AG09319 (cell line): Measurements from ENCODE around the gene KSR1.

Experiments
- DNase-seq: peaks from one replicate; pipeline ENCODE4 v3.0.0-alpha.2; 2010; ENCODE audit warnings: low read depth; ENCODE audit errors: extremely low read depth
- TF ChIP-seq, protein P1 (sequence below): IDR thresholded peaks from 2 replicates; pipeline ENCODE4 v1.5.1; 2011; ENCODE audit warnings: low read depth, mild to moderate bottlenecking, inconsistent platforms, low read length, moderate library complexity

Gene KSR1

DNA sequence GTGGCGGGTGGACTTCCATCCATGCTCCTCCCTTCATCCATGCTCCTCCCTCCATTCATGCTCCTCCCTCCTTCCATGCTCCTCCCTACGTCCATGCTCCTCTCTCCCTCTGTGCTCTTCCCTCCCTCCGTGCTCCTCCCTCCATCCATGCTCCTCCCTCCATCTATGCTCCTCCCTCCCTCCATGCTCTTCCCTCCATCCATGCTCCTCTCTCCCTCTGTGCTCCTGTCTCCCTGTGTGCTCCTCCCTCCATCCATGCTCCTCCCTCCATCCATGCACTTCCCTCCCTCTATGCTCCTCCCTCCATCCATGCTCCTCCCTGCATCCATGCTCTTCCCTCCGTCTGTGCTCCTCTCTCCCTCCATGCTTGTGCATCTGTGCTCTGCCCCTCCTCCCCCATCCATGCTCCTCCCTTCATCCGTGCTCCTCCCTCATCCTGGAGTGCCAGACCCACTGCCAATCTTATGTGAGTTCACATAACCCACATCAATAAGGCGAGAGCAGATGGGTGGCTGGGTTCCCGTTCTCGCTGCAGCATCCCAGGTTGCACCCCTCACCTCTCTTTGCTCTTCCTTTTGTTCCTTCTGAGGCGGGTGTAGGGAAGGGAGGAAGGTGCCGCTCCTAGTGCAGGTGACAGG is 22.8 kb downstream of the KSR1 start:
- DNase-seq, result no peak
- TF ChIP-seq, protein P1, sequence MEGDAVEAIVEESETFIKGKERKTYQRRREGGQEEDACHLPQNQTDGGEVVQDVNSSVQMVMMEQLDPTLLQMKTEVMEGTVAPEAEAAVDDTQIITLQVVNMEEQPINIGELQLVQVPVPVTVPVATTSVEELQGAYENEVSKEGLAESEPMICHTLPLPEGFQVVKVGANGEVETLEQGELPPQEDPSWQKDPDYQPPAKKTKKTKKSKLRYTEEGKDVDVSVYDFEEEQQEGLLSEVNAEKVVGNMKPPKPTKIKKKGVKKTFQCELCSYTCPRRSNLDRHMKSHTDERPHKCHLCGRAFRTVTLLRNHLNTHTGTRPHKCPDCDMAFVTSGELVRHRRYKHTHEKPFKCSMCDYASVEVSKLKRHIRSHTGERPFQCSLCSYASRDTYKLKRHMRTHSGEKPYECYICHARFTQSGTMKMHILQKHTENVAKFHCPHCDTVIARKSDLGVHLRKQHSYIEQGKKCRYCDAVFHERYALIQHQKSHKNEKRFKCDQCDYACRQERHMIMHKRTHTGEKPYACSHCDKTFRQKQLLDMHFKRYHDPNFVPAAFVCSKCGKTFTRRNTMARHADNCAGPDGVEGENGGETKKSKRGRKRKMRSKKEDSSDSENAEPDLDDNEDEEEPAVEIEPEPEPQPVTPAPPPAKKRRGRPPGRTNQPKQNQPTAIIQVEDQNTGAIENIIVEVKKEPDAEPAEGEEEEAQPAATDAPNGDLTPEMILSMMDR, result no peak

DNA sequence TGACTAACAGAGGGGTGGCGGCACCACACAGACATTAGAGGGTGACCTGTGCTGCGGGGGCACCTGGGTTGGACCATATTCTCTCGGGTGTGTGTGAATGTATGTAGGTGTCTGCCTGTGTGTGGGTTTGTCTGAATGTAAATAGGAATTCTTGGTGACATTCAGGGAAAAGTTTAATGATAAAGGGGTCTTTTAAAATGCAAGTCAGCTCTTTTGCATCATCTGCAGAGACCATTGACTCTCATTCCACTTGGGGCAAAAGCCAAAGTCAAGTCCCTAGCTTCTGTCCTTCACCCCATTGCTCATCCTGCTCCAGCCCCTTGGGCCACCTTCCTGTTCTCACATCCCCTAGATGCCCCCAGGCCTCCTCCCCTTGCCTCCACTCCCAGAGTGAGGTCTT is 23.6 kb downstream of the KSR1 start:
- TF ChIP-seq, protein P1, result no peak

GRCh38 chr17:27480699-27481098 is 24.5 kb downstream of the KSR1 start:
- TF ChIP-seq, protein P1, result no peak

More for the DNA sequence above, 23.6 kb downstream of the KSR1 start:
- no peak for DNase-seq

DNA sequence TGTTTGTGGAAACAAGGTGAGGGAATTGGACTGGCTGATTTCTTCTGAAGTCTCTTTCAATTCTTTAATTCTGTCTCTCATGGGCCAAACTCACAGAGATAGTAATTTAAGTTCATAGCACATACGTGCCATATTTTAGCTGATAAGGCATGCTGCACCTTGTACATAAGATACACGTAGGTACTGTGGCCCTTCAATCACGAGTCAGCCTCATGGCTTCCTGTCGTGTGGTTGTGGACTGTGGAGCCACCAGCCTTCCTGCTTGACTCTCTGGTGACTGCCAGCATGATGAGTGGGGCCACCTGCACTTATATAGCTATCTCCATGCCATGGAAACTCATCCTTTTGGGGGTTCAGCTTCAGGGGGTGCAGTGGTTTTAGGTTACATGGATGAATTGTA is 25.1 kb downstream of the KSR1 start:
- TF ChIP-seq, protein P1, result no peak
- no peak for DNase-seq

More at GRCh38 chr17:27480699-27481098, 24.5 kb downstream of the KSR1 start:
- DNase-seq, result no peak

DNA sequence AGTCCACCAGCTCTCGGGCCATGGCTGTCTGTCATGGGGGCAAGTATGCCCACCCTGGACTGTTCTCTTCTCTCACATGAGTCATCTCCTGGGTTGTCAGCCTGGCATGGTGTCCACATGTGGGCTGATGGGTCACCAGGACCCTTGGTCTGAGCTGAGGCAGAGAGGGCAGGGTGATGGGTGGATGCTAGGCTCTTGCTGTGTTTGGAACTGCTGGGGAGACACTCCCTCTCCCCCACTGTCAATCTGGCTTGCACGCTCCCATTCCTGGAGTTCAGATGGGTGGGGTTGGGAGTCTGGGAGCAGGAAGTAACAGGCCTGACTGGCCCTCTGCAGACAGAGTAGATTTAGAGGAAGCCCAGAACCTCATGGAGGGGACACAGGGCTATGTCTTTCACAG is 28.9 kb downstream of the KSR1 start:
- TF ChIP-seq, protein P1, result no peak
- no peak for DNase-seq

GRCh38 chr17:27485716-27486495 is 29.7 kb downstream of the KSR1 start:
- TF ChIP-seq, protein P1, result no peak

DNA sequence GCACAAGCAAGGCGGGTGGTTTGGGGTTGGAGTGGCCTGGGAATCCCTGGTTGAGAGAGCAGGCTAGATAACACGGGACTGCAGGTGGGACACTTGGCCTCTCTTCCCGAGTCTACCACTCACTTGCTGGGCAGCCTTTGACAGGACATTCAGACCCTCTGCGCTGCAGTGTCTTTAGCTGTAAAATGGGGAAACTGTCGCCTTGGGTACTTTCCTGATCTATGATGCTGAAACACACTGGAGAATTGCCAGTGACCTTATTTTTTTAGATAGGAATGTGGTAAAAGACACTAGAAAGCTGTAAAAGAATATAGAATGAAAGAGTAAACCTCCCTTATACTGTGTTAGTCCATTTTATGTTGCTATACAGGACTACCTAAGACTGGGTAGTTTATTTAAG is 30.5 kb downstream of the KSR1 start:
- DNase-seq, result no peak
- TF ChIP-seq, protein P1, result no peak

More at GRCh38 chr17:27485716-27486495, 29.7 kb downstream of the KSR1 start:
- DNase-seq, result no peak
